BJ (cell line): ENCODE results near the gene RBM39. TPM values are rescaled to one million over a fixed set of nuclear protein-coding genes. Genes with fewer than 3 reads are reported as not detected.
A peak's percentile ranks its signal among the peaks of the same experiment; 100 is the strongest.

ENCODE experiments used
- CTCF ChIA-PET: fragments of 350-600 bp; formaldehyde crosslinking; extraction: SDS; loops from one replicate; lab custom pipeline; 2021; ENCODE audit warnings: antibody characterized with exemption, inconsistent platforms; lab: Yijun Ruan, JAX
- POLR2A ChIA-PET: fragments of 300-600 bp; sonication (Branson Sonifier 250); formaldehyde crosslinking; extraction: SDS; loops from one replicate; lab custom pipeline; 2021; ENCODE audit warnings: antibody characterized with exemption; lab: Charles Lee
- DNase-seq: peaks from one replicate; pipeline ENCODE4 v3.0.0-alpha.2; 2011; ENCODE audit warnings: low read depth
- H3K27me3 ChIP-seq: 2 replicates; pipeline ENCODE4 v1.6.0; 2011; ENCODE audit warnings: low read length; ENCODE audit not compliant: control insufficient read depth, insufficient read depth
- H3K36me3 ChIP-seq: 2 replicates; pipeline ENCODE4 v1.5.1; 2011; ENCODE audit warnings: low read length; ENCODE audit not compliant: control insufficient read depth, insufficient read depth
- H3K4me3 ChIP-seq: 2 replicates; pipeline ENCODE4 v1.5.1; 2011; ENCODE audit warnings: low read depth, mild to moderate bottlenecking, control low read depth, low read length
- CTCF ChIP-seq: IDR thresholded peaks from 2 replicates; pipeline ENCODE4 v1.5.1; 2011; ENCODE audit warnings: low read depth, mild to moderate bottlenecking, control low read depth, inconsistent platforms, low read length, moderate library complexity; ENCODE audit not compliant: insufficient read depth
- polyA plus RNA-seq: library from polyadenylated mRNA; depleted of rRNA; stranded (reverse); fragments of >200 nt; gene quantifications from 2 replicates; pipeline ENCODE4 v1.2.3, GENCODE V29; 2011

The RBM39 gene
- polyA plus RNA-seq, 1 experiment = 63.5 TPM

GRCh38 chr20:35776513-35777101 is 34.5 kb upstream of the RBM39 start:
- CTCF ChIA-PET = interaction anchor here (1.7 kb wide), 2 partner anchors 35 to 37 kb away, joined by 5 read pairs; partner anchors contain the start of gene RBM39
- no peak for DNase-seq
- POLR2A ChIA-PET = no interaction called here
- no peak overlapping the region for H3K4me3 ChIP-seq
- TF ChIP-seq CTCF = no peak
- no peaks in the 10 kb centered on the region for H3K36me3 ChIP-seq
- no peaks in the 10 kb centered on the region for H3K27me3 ChIP-seq

GRCh38 chr20:35774391-35774790 is 32.3 kb upstream of the RBM39 start:
- H3K4me3 ChIP-seq = no peak overlapping the region
- POLR2A ChIA-PET = no interaction called here
- H3K36me3 ChIP-seq = no peaks in the 10 kb centered on the region
- CTCF ChIA-PET = no interaction called here
- TF ChIP-seq CTCF = no peak
- no peak for DNase-seq
- H3K27me3 ChIP-seq = no peaks in the 10 kb centered on the region

- H3K27me3 ChIP-seq = no peaks in the 10 kb centered on the region
- TF ChIP-seq CTCF = no peak
- DNase-seq = no peak
- POLR2A ChIA-PET = no interaction called here
- CTCF ChIA-PET = no interaction called here
- no peaks in the 10 kb centered on the region for H3K36me3 ChIP-seq
- H3K4me3 ChIP-seq = peak overlapping the region; percentile 77
These were observed 31.2 kb upstream of the RBM39 start for GRCh38 chr20:35773154-35773751.

- no peaks in the 10 kb centered on the region for H3K27me3 ChIP-seq
- no peaks in the 10 kb centered on the region for H3K36me3 ChIP-seq
- H3K4me3 ChIP-seq = peak overlapping the region; percentile 77
- ChIA-PET POLR2A (no interaction called here), CTCF (interaction anchor here (1.2 kb wide), 1 partner anchor 8 kb away, joined by 3 read pairs; no protein-coding TSS in a partner anchor)
- no peak for DNase-seq
- no peak for TF ChIP-seq CTCF
These were observed 30.6 kb upstream of the RBM39 start for GRCh38 chr20:35772563-35773058.

- Histone ChIP-seq H3K4me3 (peak within 1 kb of the TSS; percentile 77), H3K36me3 (no peaks in the 10 kb centered on the region), H3K27me3 (no peaks in the 10 kb centered on the region)
- ChIA-PET CTCF (interaction anchor here (1.0 to 1.2 kb wide), 3 partner anchors 9 to 112 kb away, joined by 3 to 4 read pairs (median 3); partner anchors contain the start of gene RBM39), POLR2A (no interaction called here)
- no peak for TF ChIP-seq CTCF
- DNase-seq = peak; percentile 69
These were observed 29.9 kb upstream of the RBM39 start, which contains the start of gene PHF20 for GRCh38 chr20:35771689-35772562. Gene PHF20, plus strand, starts transcription at chr20:35772015. Its CDS starts 29,508 bp downstream, at chr20:35801523.
